Measurements from ENCODE around the gene IL26.

- TF ChIP-seq SP1 (IDR thresholded peaks at IDR 0.05) (no peak), ARNT (IDR thresholded peaks at IDR 0.05) (no peak), BHLHE40 (IDR thresholded peaks at IDR 0.05; ENCODE audit: borderline replicate concordance) (no peak), ZNF384 (IDR thresholded peaks at IDR 0.05) (no peak), PKNOX1 (IDR thresholded peaks at IDR 0.05) (no peak), FOXK2 (IDR thresholded peaks at IDR 0.05) (no peak), FOXA1 (IDR thresholded peaks at IDR 0.05) (no peak)
Measured at GRCh38 chr12:68222326-68222725, 3.3 kb downstream of the IL26 start.

Measured in HEK293T (cell line).